ENCODE results near the gene MYBBP1A.

The MYBBP1A gene

DNA sequence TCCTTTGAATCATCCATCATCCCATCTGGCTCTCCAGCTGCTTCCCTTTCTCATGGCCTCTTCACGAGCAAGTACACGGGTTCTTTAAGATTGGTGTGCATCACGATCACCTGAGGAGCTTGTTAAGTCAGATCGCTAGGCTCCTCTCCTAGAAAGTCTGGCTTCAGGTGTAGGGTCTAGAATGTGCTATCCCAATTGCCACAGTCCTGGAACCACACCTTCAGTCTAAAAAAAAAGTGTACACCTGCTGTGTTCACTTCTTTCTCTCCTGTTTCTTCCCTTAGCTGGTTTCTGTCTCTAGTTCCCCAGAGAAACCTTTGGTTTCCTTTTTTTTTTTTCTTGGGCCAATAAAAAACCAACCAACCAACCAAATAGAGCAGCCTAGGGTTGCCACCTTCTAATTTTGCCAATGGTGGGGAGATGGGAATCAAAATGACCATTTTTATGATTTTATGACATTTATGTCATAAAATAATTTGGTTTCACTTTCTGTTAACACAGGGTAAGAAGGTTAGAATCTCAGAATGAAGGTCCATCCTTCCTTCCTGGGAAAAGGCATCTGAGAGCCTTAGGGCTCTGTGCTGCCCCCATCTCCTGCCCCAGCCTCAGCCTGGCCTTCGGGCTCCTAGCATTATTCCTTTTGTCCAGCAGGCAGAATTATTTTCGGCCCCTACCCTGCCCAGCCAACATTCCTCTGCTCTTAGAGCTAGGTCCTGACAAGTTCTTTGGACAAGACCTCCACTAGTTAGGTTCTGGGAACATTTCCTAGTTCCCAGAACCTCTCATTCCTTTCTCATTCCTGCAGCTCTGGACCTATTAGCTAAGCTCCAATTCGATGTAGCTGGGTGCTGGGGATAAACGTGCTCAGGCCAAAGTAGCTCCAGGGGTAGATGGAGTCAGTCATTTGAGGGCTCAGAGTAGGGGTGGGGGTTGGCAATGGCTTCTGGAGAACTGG is 7.1 kb upstream of the MYBBP1A start:
- DNase-seq = no peak
- no peak overlapping the region for H3K27ac ChIP-seq (ENCODE audit: low read length, poor library complexity, severe bottlenecking)
- no peaks in the 10 kb centered on the region for H3K79me1 ChIP-seq (replicated peaks; ENCODE audit: low read length, poor library complexity, severe bottlenecking)
- no peak overlapping the region for H4K91ac ChIP-seq (ENCODE audit: low read length)
- H3K4ac ChIP-seq (ENCODE audit: low read depth in 1 of 2, low read length in 2 of 2) = no peak overlapping the region
- H3K4me3 ChIP-seq (ENCODE audit: insufficient read depth in 1 of 2, low read depth in 1 of 2, low read length in 2 of 2) = peak overlapping the region in 1 of 2 experiments; percentile 38
- no peak overlapping the region for H2BK12ac ChIP-seq (ENCODE audit: low read length in 2 of 2)
- H2AFZ ChIP-seq (ENCODE audit: low read depth, low read length) = no peak overlapping the region
- H2BK120ac ChIP-seq (ENCODE audit: low read depth, low read length) = no peak overlapping the region
- H3K9me3 ChIP-seq (ENCODE audit: control insufficient read depth, low read length) = no peaks in the 10 kb centered on the region
- H3K27me3 ChIP-seq (ENCODE audit: control insufficient read depth in 1 of 2, insufficient read depth in 1 of 2, low read length in 2 of 2) = peaks cover 0 to 19% of the 10 kb centered on the region in 2 experiments
- no peak overlapping the region for H4K8ac ChIP-seq (ENCODE audit: low read length)
- H3K18ac ChIP-seq (ENCODE audit: low read depth in 1 of 2, low read length in 2 of 2) = no peak overlapping the region
- H3K4me2 ChIP-seq (ENCODE audit: low read length, poor library complexity, severe bottlenecking) = no peak overlapping the region
- peak overlapping the region; percentile 49 for H3K9ac ChIP-seq (ENCODE audit: low read length)
- no peaks in the 10 kb centered on the region for H3K36me3 ChIP-seq (ENCODE audit: control insufficient read depth in 1 of 2, insufficient read depth in 2 of 2, low read depth in 1 of 2, low read length in 2 of 2)
- H2BK5ac ChIP-seq (ENCODE audit: low read depth, low read length, poor library complexity, severe bottlenecking) = no peak overlapping the region
- peaks cover 8% of the 10 kb centered on the region for H3K4me1 ChIP-seq (ENCODE audit: control insufficient read depth, insufficient read depth, low read depth, low read length)
- H2AK5ac ChIP-seq (ENCODE audit: low read length, severe bottlenecking) = no peak overlapping the region
- H3K23ac ChIP-seq (ENCODE audit: low read length in 2 of 2) = no peak overlapping the region
- WGBS = 79% methylated on average over 8 of the region's 8 CpGs
- H3K14ac ChIP-seq (ENCODE audit: low read length in 2 of 2) = no peak overlapping the region
- no peak overlapping the region for H2BK15ac ChIP-seq (ENCODE audit: low read depth, poor library complexity, severe bottlenecking)

DNA sequence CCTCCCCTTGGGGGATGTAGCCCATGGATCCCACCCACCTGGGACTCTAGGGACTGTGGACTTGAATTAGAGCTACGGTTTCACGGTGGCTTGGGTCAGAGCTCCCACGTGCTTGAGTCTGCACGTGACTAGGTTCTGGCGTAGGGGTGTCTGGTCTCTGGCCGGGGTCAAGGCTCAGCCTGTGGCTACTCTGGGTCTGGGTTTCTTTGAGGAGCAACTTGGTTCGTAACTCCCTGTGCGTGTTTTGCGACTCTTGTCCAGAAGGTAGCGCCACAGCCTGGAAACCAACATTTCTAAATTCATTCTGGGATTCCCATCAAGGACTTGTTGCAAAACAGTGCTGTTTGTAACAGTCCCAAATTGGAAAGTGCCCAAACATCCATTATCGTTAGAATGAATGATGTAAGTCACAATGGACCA is 5.7 kb upstream of the MYBBP1A start:
- H2BK12ac ChIP-seq (ENCODE audit: low read length in 2 of 2) = no peak overlapping the region
- no peak overlapping the region for H3K4me2 ChIP-seq (ENCODE audit: low read length, poor library complexity, severe bottlenecking)
- H2AK5ac ChIP-seq (ENCODE audit: low read length, severe bottlenecking) = no peak overlapping the region
- H3K79me1 ChIP-seq (replicated peaks; ENCODE audit: low read length, poor library complexity, severe bottlenecking) = no peaks in the 10 kb centered on the region
- no peak overlapping the region for H3K4ac ChIP-seq (ENCODE audit: low read depth in 1 of 2, low read length in 2 of 2)
- DNase-seq = no peak
- no peak overlapping the region for H4K8ac ChIP-seq (ENCODE audit: low read length)
- no peak overlapping the region for H4K91ac ChIP-seq (ENCODE audit: low read length)
- no peak overlapping the region for H3K27ac ChIP-seq (ENCODE audit: low read length, poor library complexity, severe bottlenecking)
- H2AFZ ChIP-seq (ENCODE audit: low read depth, low read length) = no peak overlapping the region
- H2BK5ac ChIP-seq (ENCODE audit: low read depth, low read length, poor library complexity, severe bottlenecking) = no peak overlapping the region
- 75% methylated on average over 11 of the region's 11 CpGs for WGBS
- H3K27me3 ChIP-seq (ENCODE audit: control insufficient read depth in 1 of 2, insufficient read depth in 1 of 2, low read length in 2 of 2) = peaks cover 0 to 19% of the 10 kb centered on the region in 2 experiments
- H3K18ac ChIP-seq (ENCODE audit: low read depth in 1 of 2, low read length in 2 of 2) = no peak overlapping the region
- no peak overlapping the region for H3K23ac ChIP-seq (ENCODE audit: low read length in 2 of 2)
- peaks cover 11% of the 10 kb centered on the region for H3K4me1 ChIP-seq (ENCODE audit: control insufficient read depth, insufficient read depth, low read depth, low read length)
- H3K4me3 ChIP-seq (ENCODE audit: insufficient read depth in 1 of 2, low read depth in 1 of 2, low read length in 2 of 2) = no peak overlapping the region
- no peak overlapping the region for H2BK120ac ChIP-seq (ENCODE audit: low read depth, low read length)
- no peaks in the 10 kb centered on the region for H3K9me3 ChIP-seq (ENCODE audit: control insufficient read depth, low read length)
- peak overlapping the region; percentile 12 for H3K9ac ChIP-seq (ENCODE audit: low read length)
- H3K14ac ChIP-seq (ENCODE audit: low read length in 2 of 2) = no peak overlapping the region
- H2BK15ac ChIP-seq (ENCODE audit: low read depth, poor library complexity, severe bottlenecking) = no peak overlapping the region
- no peaks in the 10 kb centered on the region for H3K36me3 ChIP-seq (ENCODE audit: control insufficient read depth in 1 of 2, insufficient read depth in 2 of 2, low read depth in 1 of 2, low read length in 2 of 2)

DNA sequence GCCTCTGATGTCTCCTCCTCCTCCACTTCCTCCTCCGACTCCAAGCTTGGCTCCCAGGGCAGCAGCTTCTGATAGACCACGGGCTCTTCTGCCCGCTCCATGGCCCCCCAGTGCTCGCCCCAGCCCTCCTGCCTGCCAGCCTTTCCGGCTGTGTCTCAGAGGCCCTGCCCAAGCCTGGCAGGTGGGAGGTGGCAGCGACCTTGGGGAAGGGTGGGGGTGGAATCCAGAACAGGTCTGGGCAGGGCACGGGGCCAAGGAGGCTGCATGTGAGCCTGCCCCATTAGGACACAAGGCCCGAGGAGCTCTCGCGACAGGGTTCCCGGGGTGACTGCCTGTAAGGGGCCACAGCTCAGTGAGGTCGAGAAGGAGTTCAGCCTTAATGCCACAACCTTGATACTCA is 5.2 kb upstream of the MYBBP1A start, which contains the start of gene GGT6:
TSS of gene GGT6 (minus strand) at position 157 of the 400 bp plus-strand sequence. CDS start at position 101, 56 bp downstream.
- Histone ChIP-seq H3K36me3 (ENCODE audit: control insufficient read depth in 1 of 2, insufficient read depth in 2 of 2, low read depth in 1 of 2, low read length in 2 of 2) (no peaks in the 10 kb centered on the region), H3K14ac (ENCODE audit: low read length in 2 of 2) (no peak within 1 kb of the TSS), H2AK5ac (ENCODE audit: low read length, severe bottlenecking) (no peak within 1 kb of the TSS), H3K27me3 (ENCODE audit: control insufficient read depth in 1 of 2, insufficient read depth in 1 of 2, low read length in 2 of 2) (peaks cover 0 to 19% of the 10 kb centered on the region in 2 experiments), H4K91ac (ENCODE audit: low read length) (no peak within 1 kb of the TSS), H3K4me1 (ENCODE audit: control insufficient read depth, insufficient read depth, low read depth, low read length) (peaks cover 12% of the 10 kb centered on the region), H3K18ac (ENCODE audit: low read depth in 1 of 2, low read length in 2 of 2) (no peak within 1 kb of the TSS), H2BK12ac (ENCODE audit: low read length in 2 of 2) (no peak within 1 kb of the TSS), H2AFZ (ENCODE audit: low read depth, low read length) (no peak within 1 kb of the TSS), H3K9ac (ENCODE audit: low read length) (peak within 1 kb of the TSS; percentile 12), H3K9me3 (ENCODE audit: control insufficient read depth, low read length) (no peaks in the 10 kb centered on the region), H3K4ac (ENCODE audit: low read depth in 1 of 2, low read length in 2 of 2) (no peak within 1 kb of the TSS), H3K4me2 (ENCODE audit: low read length, poor library complexity, severe bottlenecking) (no peak within 1 kb of the TSS), H2BK5ac (ENCODE audit: low read depth, low read length, poor library complexity, severe bottlenecking) (no peak within 1 kb of the TSS), H3K79me1 (replicated peaks; ENCODE audit: low read length, poor library complexity, severe bottlenecking) (no peaks in the 10 kb centered on the region), H3K4me3 (ENCODE audit: insufficient read depth in 1 of 2, low read depth in 1 of 2, low read length in 2 of 2) (no peak within 1 kb of the TSS), H2BK120ac (ENCODE audit: low read depth, low read length) (no peak within 1 kb of the TSS), H3K23ac (ENCODE audit: low read length in 2 of 2) (no peak within 1 kb of the TSS), H4K8ac (ENCODE audit: low read length) (no peak within 1 kb of the TSS), H2BK15ac (ENCODE audit: low read depth, poor library complexity, severe bottlenecking) (no peak within 1 kb of the TSS), H3K27ac (ENCODE audit: low read length, poor library complexity, severe bottlenecking) (no peak within 1 kb of the TSS)
- DNase-seq = no peak
- WGBS = 91% methylated on average over 12 of the region's 12 CpGs

DNA sequence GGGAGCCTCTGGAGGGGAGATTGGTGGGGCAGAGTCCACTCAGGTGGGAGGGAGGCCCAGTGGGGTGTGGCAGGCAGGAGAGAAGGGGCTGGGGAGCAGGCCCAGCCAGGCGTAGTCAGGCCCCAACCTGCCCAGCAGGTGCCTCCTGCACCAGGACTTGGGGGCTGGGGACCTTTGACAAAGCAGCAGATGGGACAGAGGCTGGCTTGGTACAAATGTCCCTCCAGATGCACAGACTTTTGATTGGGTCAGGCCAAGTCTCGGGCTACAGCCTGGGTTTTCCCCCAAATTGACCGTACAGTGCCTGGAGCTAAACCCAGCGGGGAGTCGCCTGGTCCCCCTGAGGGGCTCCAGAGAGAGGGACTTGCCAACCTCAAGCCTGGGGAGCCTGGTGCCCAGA is 4.8 kb upstream of the MYBBP1A start:
- Histone ChIP-seq H2BK5ac (ENCODE audit: low read depth, low read length, poor library complexity, severe bottlenecking) (no peak overlapping the region), H3K9ac (ENCODE audit: low read length) (no peak overlapping the region), H2BK15ac (ENCODE audit: low read depth, poor library complexity, severe bottlenecking) (no peak overlapping the region), H3K4me3 (ENCODE audit: insufficient read depth in 1 of 2, low read depth in 1 of 2, low read length in 2 of 2) (no peak overlapping the region), H3K23ac (ENCODE audit: low read length in 2 of 2) (no peak overlapping the region), H3K36me3 (ENCODE audit: control insufficient read depth in 1 of 2, insufficient read depth in 2 of 2, low read depth in 1 of 2, low read length in 2 of 2) (no peaks in the 10 kb centered on the region), H3K18ac (ENCODE audit: low read depth in 1 of 2, low read length in 2 of 2) (no peak overlapping the region), H3K14ac (ENCODE audit: low read length in 2 of 2) (no peak overlapping the region), H3K4ac (ENCODE audit: low read depth in 1 of 2, low read length in 2 of 2) (no peak overlapping the region), H3K4me1 (ENCODE audit: control insufficient read depth, insufficient read depth, low read depth, low read length) (peaks cover 12% of the 10 kb centered on the region), H3K4me2 (ENCODE audit: low read length, poor library complexity, severe bottlenecking) (no peak overlapping the region), H3K9me3 (ENCODE audit: control insufficient read depth, low read length) (no peaks in the 10 kb centered on the region), H2AFZ (ENCODE audit: low read depth, low read length) (no peak overlapping the region), H3K27ac (ENCODE audit: low read length, poor library complexity, severe bottlenecking) (no peak overlapping the region), H3K27me3 (ENCODE audit: control insufficient read depth in 1 of 2, insufficient read depth in 1 of 2, low read length in 2 of 2) (peaks cover 0 to 19% of the 10 kb centered on the region in 2 experiments), H4K8ac (ENCODE audit: low read length) (no peak overlapping the region), H3K79me1 (replicated peaks; ENCODE audit: low read length, poor library complexity, severe bottlenecking) (peaks cover under 1% of the 10 kb centered on the region), H2BK12ac (ENCODE audit: low read length in 2 of 2) (no peak overlapping the region), H4K91ac (ENCODE audit: low read length) (no peak overlapping the region), H2AK5ac (ENCODE audit: low read length, severe bottlenecking) (no peak overlapping the region), H2BK120ac (ENCODE audit: low read depth, low read length) (no peak overlapping the region)
- WGBS = 93% methylated on average over 5 of the region's 5 CpGs
- no peak for DNase-seq
